Measurements from ENCODE around the gene BRAP.
"Not testable (repeated sequence)": the region's sequence is repeated elsewhere in the genome, so short reads cannot be mapped to it uniquely, and the experiment has no call there.

Gene BRAP, protein sequence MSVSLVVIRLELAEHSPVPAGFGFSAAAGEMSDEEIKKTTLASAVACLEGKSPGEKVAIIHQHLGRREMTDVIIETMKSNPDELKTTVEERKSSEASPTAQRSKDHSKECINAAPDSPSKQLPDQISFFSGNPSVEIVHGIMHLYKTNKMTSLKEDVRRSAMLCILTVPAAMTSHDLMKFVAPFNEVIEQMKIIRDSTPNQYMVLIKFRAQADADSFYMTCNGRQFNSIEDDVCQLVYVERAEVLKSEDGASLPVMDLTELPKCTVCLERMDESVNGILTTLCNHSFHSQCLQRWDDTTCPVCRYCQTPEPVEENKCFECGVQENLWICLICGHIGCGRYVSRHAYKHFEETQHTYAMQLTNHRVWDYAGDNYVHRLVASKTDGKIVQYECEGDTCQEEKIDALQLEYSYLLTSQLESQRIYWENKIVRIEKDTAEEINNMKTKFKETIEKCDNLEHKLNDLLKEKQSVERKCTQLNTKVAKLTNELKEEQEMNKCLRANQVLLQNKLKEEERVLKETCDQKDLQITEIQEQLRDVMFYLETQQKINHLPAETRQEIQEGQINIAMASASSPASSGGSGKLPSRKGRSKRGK

DNA sequence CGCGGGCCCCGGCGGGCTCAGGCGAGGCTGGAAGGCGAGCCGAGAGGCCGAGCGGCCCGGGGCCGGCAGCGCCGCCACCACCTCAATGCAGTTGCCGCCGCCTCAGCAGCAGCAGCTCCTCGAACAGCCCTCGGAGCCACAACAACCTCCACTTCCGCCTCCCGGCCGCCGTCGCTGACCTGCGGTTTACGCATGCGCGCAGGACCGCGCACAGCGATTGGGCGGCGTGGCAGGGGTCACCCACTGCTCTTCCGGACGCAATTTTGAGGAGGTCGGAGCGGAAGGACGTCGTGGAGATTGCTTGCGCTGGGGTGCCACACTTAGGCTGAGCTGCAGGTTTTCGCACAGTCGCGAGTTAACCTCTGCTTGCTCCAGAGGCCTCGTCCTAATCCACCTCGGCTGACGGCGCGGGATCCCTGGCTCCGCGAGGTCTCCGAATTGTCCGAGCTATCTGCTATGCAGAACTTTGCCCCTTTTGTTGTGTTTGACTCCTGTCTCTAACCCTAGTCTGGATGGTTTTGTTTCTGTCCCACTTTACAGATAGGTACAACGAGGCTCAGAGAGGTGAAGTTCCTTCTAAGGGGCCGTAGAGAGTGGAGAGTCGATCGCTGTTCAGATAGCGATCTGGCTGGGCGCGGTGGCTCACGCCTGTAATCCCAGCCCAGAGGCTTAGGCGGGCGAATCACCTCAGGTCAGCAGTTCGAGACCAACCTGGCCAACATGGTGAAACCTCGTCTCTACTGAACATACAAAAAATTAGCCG is at the start of gene BRAP, which contains the start of gene ACAD10:
Gene BRAP (minus strand): TSS at position 146 of the 763 bp plus-strand sequence. CDS start 164 bp downstream, outside the sequence.
Gene ACAD10 (plus strand): TSS at position 243 of the 763 bp plus-strand sequence. CDS start 6,657 bp downstream, outside the sequence.
- DNase-seq (ENCODE audit: low spot score): peak; percentile 99

DNA sequence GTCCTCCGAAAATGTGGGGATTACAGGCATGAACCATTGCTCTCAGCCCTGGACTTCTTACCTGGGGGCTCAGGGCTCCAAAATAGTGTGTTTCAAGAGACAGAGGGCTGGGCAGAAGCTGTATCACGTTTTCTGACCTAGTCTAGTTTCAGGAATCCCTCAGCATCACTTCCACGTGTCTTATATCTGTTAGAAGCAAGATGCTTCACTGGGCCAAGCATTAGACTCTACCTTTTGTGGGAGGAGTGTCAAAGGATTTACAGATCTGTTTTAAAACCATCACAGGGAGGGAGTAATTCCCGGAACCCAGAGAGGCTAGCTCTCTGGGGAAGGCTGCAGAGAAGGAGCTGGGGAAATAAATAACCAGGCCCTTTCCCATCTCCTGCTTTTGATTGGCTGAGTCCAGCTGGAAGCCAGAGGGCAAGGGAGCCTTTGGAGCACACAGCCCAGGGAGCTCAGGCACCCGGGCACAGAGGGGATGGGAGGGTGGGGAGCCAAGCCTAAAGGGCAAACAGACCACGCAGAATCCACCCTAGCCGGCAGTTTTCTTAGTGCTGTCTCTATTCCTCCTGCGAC is 47.7 kb upstream of the BRAP start:
- no peak for DNase-seq (ENCODE audit: low spot score)

DNA sequence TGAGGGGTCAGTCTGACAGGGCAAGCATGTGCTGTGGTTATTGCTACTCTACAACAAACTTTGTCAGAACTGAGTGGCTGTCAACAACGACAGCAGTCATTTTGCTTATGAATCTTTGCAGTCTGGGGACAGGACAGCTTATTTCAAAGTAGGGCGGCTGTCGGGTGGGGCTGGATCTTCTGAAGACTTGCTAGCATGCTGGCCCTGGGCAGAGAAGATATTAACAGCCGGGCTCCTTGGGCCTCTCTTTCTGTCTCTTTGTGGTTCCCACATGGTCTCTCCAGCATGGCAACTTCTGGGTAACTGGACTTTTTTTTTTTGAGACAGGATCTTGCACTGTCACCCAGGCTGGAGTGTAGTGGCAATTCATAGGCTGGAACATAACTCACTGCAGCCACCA is 47.0 kb upstream of the BRAP start:
- no peak for DNase-seq (ENCODE audit: low spot score)

DNA sequence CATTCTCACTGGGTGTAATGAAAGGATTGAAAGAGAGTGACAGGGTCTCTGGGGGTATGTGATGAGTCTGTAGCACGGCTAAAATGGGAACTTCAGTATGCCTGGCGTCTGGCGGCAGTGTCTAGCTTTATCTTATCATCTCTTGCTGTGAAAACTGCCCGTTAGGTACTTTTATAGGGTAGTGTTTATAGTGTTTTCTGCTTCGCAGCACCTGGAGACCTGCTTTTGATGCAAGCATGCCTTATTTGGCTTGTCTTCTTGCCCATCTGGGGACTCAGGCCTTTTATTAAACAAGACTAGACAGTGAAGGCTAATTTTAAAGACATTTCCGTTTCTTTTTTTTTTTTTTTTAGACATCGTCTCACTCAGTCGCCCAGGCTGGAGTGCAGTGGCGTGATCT is 44.7 kb upstream of the BRAP start:
- DNase-seq (ENCODE audit: low spot score): no peak

DNA sequence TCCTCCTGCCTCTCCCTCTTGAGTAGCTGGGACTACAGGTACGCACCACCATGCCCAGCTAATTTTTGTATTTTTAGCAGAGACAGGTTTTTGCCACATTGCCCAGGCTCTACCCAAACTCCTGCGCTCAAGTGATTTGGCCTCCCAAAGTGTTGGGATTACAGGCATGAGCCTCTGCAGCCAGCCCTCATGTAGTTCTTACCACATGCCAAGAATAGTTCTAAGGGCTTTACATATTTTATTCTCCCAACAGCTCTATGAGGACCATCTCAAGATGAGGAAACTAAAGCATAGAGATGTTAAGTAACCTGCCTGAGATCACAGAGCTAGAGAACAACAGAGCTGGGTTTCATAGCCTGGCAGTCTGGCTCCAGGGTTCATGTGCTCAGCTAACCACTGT is 43.0 kb upstream of the BRAP start:
- DNase-seq (ENCODE audit: low spot score): no peak

DNA sequence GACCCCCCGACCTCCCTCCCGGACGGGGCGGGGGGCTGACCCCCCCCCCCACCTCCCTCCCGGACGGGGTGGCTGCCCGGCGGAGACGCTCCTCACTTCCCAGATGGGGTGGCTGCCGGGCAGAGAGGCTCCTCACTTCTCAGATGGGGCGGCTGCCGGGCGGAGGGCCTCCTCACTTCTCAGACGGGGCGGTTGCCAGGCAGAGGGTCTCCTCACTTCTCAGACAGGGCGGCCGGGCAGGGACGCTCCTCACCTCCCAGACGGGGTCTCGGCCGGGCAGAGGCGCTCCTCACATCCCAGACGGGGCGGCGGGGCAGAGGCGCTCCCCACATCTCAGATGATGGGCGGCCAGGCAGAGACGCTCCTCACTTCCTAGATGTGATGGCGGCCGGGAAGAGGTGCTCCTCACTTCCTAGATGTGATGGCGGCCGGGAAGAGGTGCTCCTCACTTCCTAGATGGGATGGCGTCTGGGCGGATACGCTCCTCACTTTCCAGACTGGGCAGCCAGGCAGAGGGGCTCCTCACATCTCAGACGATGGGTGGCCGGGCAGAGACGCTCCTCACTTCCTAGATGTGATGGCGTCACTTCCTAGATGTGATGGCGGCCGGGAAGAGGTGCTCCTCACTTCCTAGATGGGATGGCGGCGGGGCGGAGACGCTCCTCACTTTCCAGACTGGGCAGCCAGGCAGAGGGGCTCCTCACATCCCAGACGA is 38.0 kb upstream of the BRAP start:
- DNase-seq (ENCODE audit: low spot score): not testable (repeated sequence)

DNA sequence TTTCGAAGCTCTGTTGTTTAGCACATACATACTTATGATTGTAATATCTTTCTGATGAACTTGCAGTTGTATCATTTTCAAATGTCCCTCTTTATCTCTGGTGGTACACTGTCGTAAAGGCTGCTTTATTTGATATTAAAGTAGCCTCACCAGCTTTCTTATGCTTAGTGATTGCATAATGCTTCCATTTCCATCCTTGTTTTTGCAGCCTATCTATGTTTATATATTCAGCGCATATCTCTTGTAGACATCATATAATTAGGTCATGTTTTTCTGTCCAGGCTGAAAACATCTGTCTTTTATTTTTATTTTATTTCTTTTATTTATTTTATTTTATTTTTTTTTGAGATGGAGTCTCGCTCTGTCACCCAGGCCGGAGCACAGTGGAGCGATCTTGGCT is 34.7 kb upstream of the BRAP start:
- no peak for DNase-seq (ENCODE audit: low spot score)

DNA sequence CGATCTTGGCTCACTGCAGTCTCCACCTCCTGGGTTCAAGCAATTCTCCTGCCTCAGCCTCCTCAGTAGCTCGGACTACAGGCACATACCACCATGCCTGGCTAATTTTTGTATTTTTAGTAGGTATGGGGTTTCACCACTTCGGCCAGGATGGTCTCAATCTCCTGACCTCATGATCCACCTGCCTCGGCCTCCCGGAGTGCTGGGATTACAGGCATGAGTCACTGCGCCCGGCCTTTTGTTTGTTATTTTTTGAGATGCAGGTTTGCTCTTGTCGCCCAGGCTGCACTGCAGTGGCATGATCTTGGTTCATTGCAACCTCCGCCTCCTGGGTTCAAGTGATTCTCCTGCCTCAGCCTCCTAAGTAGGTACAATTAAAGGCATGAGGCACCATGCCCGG is 33.6 kb upstream of the BRAP start:
- DNase-seq (ENCODE audit: low spot score): not testable (repeated sequence)

DNA sequence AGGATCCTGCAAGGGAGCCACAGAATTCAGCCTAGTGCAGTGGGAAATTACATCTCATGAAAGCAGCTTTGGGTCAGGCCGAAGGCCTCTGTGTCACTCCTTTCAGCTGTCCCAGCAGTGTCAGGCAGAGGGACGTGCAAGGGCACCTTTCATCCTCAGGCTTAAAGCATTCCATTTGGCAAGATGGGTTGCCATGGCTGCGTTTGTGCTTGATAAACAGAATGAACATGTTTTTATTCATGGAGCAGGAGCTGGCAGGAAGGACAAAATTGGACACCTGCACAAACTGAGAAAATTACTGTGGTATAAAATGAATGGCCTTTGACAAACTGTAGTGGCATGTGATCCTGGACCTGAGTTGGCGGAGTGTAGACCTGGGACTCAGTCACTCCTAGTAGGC is 29.5 kb upstream of the BRAP start:
- DNase-seq (ENCODE audit: low spot score): no peak

DNA sequence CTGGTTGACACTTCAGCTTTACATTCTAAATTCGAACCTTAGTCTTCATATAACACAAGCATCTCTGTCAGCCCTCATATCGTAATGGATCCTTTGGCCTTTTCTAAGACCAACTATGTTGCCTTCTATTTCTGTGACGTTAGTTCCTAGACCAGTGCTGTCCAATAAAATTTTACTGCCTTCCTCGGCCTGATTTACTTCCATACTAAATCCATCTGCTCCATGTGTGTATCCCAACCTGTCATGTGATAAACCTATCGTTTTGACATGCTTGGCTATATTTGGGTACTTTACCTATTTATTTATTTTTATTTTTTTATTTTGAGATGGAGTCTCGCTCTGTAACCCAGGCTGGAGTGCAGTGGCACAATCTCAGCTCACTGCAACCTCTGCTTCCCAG is 20.4 kb upstream of the BRAP start:
- no peak for DNase-seq (ENCODE audit: low spot score)

DNA sequence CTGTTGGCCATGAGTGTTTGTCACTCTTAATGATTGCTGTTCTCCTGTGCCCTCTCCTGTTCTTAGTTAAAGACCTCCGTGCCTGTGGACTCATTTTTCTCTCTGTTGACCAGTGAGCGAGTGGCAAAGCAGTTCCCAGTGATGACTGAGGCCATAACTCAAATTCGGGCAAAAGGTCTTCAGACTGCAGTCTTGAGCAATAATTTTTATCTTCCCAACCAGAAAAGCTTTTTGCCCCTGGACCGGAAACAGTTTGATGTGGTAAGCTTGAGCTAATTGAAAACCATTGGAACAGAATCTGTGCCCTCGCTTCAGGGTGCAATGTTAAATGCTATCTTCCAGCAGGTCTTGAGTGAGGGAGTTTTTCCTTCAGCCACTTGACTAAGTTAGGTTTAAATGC is 19.9 kb upstream of the BRAP start:
- DNase-seq (ENCODE audit: low spot score): no peak

DNA sequence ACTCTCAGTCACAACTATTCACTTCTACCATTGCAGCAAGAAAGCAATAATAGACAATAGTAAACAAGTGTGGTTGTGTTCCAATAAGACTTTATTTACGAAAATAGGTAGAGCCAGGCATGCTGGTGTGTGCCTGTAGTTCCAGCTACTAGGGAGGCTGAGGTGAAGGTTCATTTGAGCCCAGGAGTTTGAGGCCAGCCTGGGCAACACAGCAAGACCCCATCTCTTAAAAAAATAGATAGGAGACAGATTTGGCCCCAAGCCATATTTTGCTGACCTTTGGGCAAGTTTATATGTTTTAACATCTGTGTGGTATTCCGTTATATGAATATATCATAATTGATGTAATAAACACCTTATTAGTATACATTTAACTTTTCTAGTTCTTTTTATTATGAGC is 14.2 kb upstream of the BRAP start:
- no peak for DNase-seq (ENCODE audit: low spot score)

DNA sequence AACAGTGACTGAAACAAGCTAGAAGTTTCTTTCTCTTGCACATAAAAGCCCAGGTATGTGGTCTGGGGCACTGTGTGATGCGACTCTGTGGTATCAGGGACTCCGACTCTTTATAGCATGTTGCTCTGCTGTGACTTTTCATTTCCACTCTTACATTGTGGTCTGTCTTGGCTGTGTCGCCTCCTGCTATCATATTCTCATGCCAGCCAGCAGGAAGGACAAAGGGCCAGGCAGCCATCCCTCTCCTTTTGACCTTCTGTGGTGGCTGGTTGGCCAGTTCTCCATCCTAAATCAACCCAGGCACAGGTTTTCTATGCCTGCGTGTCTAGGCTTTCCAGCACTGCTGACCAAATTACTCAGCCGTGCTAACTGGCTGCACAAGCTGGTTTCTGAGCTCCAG is 8.1 kb upstream of the BRAP start:
- DNase-seq (ENCODE audit: low spot score): no peak

DNA sequence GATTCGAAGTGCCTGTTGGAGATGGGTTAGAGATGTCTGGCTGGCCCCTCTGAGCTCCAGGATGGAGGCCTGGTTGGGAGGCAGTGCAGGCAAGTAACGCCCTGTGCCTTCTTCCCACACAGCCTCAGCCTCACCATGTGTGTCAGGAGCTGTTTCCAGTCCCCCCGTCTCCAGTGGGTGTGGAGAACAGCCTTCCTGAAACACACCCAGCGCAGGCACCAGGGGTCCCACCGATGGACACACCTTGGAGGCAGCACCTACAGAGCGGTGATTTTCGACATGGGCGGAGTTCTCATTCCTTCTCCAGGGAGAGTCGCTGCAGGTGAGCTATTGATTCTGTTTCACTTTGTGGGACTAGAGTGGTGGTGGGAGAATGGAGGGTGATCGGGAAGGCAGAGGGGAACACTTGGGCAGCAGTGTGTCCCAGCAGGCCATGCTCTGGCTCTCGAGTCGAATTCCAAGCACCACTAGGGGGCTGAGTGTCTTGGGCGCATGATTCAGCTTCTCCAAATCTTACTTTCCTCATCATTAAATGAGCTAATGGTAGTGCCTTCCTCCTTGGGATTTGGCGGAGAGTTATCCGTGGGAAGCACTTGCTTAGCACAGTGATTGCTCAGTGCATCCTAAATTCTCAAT is 6.9 kb upstream of the BRAP start:
- no peak for DNase-seq (ENCODE audit: low spot score)

DNA sequence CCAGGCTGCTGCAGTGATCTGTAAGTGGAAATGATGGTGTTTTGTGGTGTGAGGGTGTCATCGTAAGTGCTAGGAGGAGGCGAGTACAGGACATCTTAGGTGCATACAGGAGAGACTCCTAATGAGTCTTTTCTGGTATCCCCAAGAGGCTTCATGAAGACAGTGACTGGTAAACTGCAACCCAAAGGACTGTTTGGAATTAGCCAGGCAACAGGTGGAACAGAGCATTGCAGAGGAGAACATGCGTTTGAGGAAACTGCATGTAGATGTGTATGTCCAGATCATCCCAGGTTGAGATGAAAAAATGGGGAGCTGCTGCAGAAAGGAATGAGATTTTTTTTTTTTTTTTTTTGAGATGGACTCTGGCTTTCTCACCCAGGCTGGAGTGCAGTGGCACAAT is 5.5 kb upstream of the BRAP start:
- DNase-seq (ENCODE audit: low spot score): no peak

DNA sequence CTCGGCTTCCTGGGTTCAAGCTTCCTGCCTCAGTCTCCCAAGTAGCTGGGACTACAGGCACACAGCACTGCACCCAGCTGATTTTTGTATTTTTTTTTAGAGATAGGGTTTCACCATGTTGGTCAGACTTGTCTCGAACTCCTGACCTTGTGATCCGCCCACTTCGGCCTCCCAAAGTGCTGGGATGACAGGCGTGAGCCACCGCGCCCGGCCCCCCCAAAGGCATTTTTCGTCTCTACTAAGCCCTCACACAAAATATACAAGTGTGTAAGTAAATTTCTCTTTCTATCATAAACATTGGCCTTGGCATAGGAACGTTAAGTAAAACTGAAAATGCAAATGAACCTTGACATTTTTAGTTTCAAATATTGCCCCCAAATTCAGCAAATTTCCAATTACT is 2.2 kb upstream of the BRAP start:
- no peak for DNase-seq (ENCODE audit: low spot score)

DNA sequence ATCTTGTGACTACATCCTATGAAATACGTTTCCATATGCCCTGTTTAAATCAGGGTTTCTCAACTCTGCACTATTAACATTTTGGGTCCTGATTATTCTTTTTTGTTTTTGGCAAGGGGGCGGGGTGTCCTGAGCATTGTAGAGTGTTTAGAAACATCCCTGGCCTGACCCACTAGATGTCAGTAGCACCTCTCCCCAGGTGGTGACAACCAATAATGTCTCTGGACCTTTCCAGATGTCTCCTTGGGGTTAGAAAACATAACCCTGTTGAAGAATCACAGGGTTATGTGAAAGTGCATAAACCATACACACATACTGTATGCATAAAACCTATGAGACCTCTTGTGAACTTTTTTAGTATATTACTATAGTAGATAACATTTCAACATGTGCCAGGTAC is 1.5 kb upstream of the BRAP start:
- no peak for DNase-seq (ENCODE audit: low spot score)

DNA sequence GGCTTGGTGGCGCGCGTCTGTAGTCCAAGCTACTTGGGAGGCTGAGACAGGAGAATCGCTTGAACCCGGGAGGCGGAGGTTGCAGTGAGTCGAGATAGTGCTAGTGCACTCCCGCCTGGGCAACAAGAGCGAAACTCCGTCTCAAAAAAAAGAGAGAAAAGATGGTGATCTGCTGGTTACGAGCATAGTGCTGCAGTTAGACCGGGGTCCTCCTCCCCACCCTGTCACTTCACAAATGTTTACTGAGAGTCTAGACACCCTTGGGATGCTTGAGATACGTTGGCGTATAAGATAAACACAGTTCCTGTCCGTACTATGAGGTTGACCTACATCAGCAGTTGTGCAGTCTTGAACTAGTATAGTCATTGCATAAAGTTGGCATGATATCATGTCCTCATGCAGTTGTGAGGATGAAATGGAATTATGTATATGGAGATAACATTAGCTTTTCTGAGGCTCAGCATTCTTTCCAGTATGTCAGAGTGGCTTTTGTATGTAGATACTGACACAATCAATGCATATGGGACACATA is 884 bp upstream of the BRAP start:
- DNase-seq (ENCODE audit: low spot score): no peak

DNA sequence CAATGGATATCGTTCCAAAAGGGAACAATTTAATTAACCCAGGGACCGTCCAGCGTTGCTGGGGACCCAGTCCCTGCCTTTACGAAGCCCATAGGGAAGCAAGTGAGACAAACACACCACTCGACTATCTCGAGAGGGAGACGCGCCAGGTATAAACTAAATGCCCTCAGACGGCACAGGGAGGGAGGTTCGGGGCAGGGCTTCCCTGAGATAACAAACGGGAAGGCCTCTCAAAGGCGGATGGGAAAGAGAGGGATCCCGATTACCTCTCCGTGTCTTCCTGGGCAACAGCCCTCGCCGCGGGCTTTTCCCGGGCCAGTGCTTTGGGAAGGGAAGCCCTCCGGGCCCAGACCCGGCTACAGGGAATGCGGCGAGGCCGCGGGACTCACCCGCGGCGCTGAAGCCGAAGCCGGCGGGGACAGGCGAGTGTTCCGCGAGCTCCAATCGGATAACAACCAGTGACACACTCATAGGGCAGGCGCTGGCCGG is 390 bp downstream of the BRAP start:
- DNase-seq (ENCODE audit: low spot score): no peak

DNA sequence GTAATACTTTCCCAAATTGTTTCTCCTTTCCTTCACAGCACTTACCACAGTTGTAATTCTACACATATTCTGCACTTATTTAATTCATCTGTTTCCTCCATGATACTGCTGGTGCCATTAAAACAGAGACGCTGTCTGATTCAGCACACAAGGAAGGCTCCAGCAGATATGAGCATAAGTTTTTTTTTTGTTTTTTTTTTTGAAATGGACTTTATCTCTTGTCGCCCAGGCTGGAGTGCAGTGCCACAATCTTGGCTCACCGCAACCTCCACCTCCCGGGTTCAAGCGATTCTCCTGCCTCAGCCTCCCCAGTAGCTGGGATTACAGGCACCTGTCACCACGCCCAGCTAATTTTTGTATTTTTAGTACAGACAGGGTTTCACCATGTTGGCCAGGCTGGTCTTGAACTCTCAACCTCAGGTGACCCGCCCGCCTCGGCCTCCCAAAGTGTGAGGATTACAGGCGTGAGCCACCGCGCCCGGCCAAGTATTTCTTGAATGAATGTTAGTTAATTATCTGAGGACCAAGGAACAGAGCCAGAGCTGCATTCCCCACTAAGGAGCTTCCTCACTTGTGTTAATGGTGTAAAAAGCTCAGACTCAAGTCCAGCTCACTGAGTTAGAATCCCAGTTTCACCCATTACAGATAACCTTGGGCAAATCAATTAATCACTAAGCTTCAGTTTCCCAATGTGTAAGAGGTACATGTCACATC is 1.1 kb downstream of the BRAP start:
- DNase-seq (ENCODE audit: low spot score): not testable (repeated sequence)

All from ecto neural progenitor cell (in vitro differentiated cells).